Cardiac muscle cell (in vitro differentiated cells and primary cell): ENCODE results near the gene ARHGAP26. TPM values are rescaled to one million over a fixed set of nuclear protein-coding genes. Genes with fewer than 3 reads are reported as not detected.

Source experiments
- DNase-seq, 2 donors: peaks; one replicate each; pipeline versions ENCODE4 v3.0.0 to v3.0.0-alpha.2; 2010 to 2017; ENCODE audit warnings: low read depth in 1 of 2, low spot score in 1 of 2
- H3K27ac ChIP-seq: fragments of 200-600 bp; sonication (generic); 2 replicates; pipeline ENCODE4 v1.5.1; 2016
- H3K27me3 ChIP-seq: fragments of 200-600 bp; sonication (generic); 2 replicates; pipeline ENCODE4 v1.6.0; 2016; ENCODE audit warnings: control low read depth
- H3K36me3 ChIP-seq: fragments of 200-600 bp; sonication (generic); 2 replicates; pipeline ENCODE4 v1.5.1; 2016; ENCODE audit warnings: control low read depth
- H3K4me1 ChIP-seq: fragments of 200-600 bp; sonication (generic); 2 replicates; pipeline ENCODE4 v1.8.1; 2017; ENCODE audit warnings: low read depth, mild to moderate bottlenecking, mixed run types
- H3K4me3 ChIP-seq: fragments of 200-600 bp; sonication (generic); 2 replicates; pipeline ENCODE4 v1.5.1; 2016; ENCODE audit warnings: mild to moderate bottlenecking
- H3K9me3 ChIP-seq: fragments of 200-600 bp; sonication (generic); 2 replicates; pipeline ENCODE4 v1.5.1; 2017; ENCODE audit warnings: low read depth, mild to moderate bottlenecking, control low read depth
- CTCF ChIP-seq: IDR thresholded peaks from 2 replicates; pipeline ENCODE4 v1.5.1; 2012; ENCODE audit warnings: low read depth, mild to moderate bottlenecking, low read length
- polyA plus RNA-seq: library from polyadenylated mRNA; unstranded; fragments of >200 nt; fragmentation: Nextera tagmentation; extraction: Ambion mirVana; gene quantifications from 2 replicates; pipeline ENCODE4 v1.2.1, GENCODE V29; 2016
- total RNA-seq: library from RNA; depleted of rRNA; stranded (reverse); fragments of >200 nt; gene quantifications from 2 replicates; pipeline ENCODE4 v1.2.3, GENCODE V29; 2016

The ARHGAP26 gene
- total and polyA plus RNA-seq, 2 experiments from 2014 or later: 12.7 to 16.2 TPM

DNA sequence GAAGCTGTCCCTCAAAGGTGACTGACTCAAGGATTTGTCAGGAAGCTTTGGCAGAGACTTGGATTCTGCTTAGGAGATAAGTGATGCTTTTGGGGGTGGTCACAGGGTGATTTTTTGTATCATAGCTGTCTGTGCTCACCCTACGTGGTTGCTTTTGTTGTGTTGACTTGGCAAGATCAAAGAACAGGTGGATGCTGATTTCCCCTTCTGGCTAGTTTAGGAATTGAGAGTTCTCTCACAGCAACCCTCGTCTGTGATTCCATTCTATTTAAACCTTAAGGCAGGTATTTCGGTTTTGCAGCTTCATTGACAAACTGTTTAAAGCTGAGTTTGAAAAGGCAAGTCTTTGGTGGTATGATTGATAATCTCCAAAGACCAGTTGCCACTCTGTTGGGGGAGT lies 27.2 kb downstream of the ARHGAP26 start:
- Histone ChIP-seq H3K27me3 (no peaks in the 10 kb centered on the region), H3K9me3 (no peaks in the 10 kb centered on the region), H3K4me1 (peaks cover 21% of the 10 kb centered on the region), H3K4me3 (no peak overlapping the region), H3K27ac (no peak overlapping the region), H3K36me3 (no peaks in the 10 kb centered on the region)
- no peak for DNase-seq
- TF ChIP-seq CTCF: no peak

- Histone ChIP-seq H3K9me3 (no peaks in the 10 kb centered on the region), H3K4me1 (peaks cover 13% of the 10 kb centered on the region), H3K27me3 (no peaks in the 10 kb centered on the region), H3K36me3 (no peaks in the 10 kb centered on the region), H3K27ac (no peak overlapping the region), H3K4me3 (no peak overlapping the region)
- no peak for DNase-seq
- TF ChIP-seq CTCF: no peak
Measured at GRCh38 chr5:142798099-142798770, 28.1 kb downstream of the ARHGAP26 start.

DNA sequence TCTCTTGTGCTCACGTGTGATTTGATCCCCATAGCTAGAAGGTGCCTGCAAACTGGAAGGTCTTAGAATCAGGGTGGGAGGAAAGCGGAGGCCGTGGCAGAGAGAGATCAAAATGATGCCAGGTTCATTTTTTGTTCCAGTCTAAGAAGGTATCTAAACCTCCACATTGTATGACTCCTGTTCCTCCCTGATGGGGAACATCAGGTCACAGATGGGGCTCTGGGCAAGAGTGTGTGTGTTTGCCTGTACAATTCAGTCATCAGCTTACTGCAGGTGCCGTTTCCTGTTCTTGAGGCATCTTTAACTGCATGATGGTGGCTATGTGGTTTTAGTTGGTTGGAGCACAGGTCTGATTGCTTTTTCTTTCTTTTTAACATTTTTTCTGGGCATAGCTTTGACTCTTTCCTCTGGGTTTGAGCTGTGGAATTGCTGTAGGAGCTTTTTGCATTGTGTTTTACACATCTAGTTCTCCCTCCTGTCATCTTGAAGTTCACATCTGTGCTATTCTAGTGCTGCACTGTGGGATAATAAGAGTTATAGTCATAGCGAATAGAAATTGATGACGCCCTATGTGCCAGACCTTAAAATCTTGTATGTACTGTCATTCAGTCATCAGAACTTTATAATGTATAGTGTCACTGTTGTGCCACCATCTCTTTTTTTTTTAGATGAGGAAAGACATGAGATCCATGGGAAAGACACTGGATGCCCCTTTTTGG lies 30.8 kb downstream of the ARHGAP26 start:
- no peaks in the 10 kb centered on the region for H3K9me3 ChIP-seq
- H3K4me3 ChIP-seq: no peak overlapping the region
- peaks cover 5% of the 10 kb centered on the region for H3K4me1 ChIP-seq
- H3K27me3 ChIP-seq: no peaks in the 10 kb centered on the region
- no peak for DNase-seq
- no peaks in the 10 kb centered on the region for H3K36me3 ChIP-seq
- no peak overlapping the region for H3K27ac ChIP-seq
- TF ChIP-seq CTCF: no peak

DNA sequence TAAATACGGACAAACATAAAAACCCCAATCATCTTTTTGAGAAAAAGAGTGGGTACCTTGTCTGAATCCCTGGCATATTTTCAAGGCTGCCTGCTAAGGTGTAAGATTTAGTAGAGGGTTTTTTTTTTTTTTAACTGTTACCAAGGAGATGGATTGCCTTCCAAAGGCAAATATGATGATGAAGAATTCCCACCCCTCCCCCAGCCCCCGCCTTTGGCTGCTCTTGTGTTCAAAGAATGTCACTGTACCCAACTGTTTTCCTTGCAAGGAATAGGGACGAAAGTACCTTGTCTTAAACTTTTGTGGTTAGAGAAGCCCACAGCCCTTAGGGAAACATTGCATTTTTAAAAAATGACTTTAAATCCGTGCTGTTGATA lies 31.3 kb downstream of the ARHGAP26 start:
- no peaks in the 10 kb centered on the region for H3K9me3 ChIP-seq
- TF ChIP-seq CTCF: no peak
- no peak overlapping the region for H3K27ac ChIP-seq
- peaks cover 6% of the 10 kb centered on the region for H3K4me1 ChIP-seq
- no peaks in the 10 kb centered on the region for H3K36me3 ChIP-seq
- no peak for DNase-seq
- no peaks in the 10 kb centered on the region for H3K27me3 ChIP-seq
- H3K4me3 ChIP-seq: no peak overlapping the region

DNA sequence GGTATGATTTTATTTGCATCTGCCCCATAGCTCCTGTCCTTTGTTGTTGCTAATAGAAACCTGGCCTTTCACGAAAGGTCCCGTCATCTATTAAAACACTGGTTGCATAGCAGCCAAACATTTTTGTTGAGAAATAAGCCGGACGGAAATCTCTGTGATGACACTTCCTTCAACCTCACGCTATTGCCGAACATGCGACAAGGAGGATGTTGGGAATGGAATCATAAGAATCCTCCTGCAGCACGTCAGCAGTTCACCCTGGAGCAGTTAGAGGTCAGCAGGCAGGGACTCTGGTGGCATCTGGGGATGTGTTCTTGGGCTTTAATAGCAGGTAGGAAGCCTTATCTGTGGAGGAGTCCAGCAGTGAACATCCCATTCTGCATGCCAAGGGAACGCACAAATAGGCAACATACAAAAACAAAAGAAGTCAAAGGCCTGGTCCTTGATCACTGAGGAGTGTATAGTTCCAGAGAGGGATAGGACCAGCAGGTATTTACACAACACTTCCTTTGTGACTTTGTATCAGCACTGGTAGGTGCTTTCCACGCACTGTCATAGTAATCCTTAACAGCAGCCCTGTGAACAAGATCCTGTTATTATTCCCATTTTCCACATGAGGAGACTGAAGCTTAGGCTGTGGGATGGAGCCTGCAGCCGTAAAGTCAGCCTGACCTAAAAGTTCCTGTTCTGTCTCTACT lies 33.4 kb downstream of the ARHGAP26 start:
- Histone ChIP-seq H3K36me3 (no peaks in the 10 kb centered on the region), H3K4me1 (peaks cover 17% of the 10 kb centered on the region), H3K9me3 (no peaks in the 10 kb centered on the region), H3K27ac (no peak overlapping the region), H3K4me3 (no peak overlapping the region), H3K27me3 (no peaks in the 10 kb centered on the region)
- TF ChIP-seq CTCF: no peak
- DNase-seq: peak in 1 of 2 donors; percentile 86
